Fibroblast of lung (primary cell): ENCODE measurements around the gene THSD7A. TPM values are rescaled to one million over a fixed set of nuclear protein-coding genes. Genes with fewer than 3 reads are reported as not detected.

Experiments used
- DNase-seq, 2 donors: peaks; one replicate each; pipeline versions ENCODE4 v3.0.0 to v3.0.0-alpha.2; 2010; ENCODE audit warnings: low read depth in 2 of 2
- H2AFZ ChIP-seq: 2 replicates; pipeline ENCODE4 v1.5.1; 2012; ENCODE audit warnings: low read length, control low read depth, inconsistent platforms
- H3K27ac ChIP-seq: 2 replicates; pipeline ENCODE4 v1.5.1; 2011; ENCODE audit warnings: low read length, control low read depth; ENCODE audit not compliant: insufficient read depth
- H3K27me3 ChIP-seq: 2 replicates; pipeline ENCODE4 v1.5.1; 2011; ENCODE audit warnings: mild to moderate bottlenecking, low read length; ENCODE audit not compliant: control insufficient read depth, insufficient read depth
- H3K36me3 ChIP-seq: 2 replicates; pipeline ENCODE4 v1.5.1; 2011; ENCODE audit warnings: low read length; ENCODE audit not compliant: control insufficient read depth, insufficient read depth
- H3K4me1 ChIP-seq: 2 replicates; pipeline ENCODE4 v1.5.1; 2011; ENCODE audit warnings: low read length; ENCODE audit not compliant: control insufficient read depth, insufficient read depth; ENCODE audit errors: extremely low read depth
- H3K4me2 ChIP-seq: 2 replicates; pipeline ENCODE4 v1.5.1; 2011; ENCODE audit warnings: low read length, control low read depth; ENCODE audit not compliant: insufficient read depth; ENCODE audit errors: extremely low read depth
- H3K4me3 ChIP-seq, 4 experiments: fragments of 200-600 bp in 1 of 4; sonication (generic) in 1 of 4; replicated peaks in 1 of 4; 2 replicates each; pipeline ENCODE4 v1.5.1; 2011 to 2016; ENCODE audit warnings: low read length in 4 of 4, low read depth in 3 of 4, mild to moderate bottlenecking in 3 of 4, control low read depth in 2 of 4, inconsistent platforms in 1 of 4, mixed read lengths in 1 of 4; ENCODE audit not compliant: insufficient read depth in 1 of 4; ENCODE audit errors: control extremely low read depth in 1 of 4
- H3K79me2 ChIP-seq: 2 replicates; pipeline ENCODE4 v1.5.1; 2012; ENCODE audit warnings: mild to moderate bottlenecking, low read length, inconsistent platforms; ENCODE audit not compliant: control insufficient read depth, insufficient read depth
- H3K9ac ChIP-seq: 2 replicates; pipeline ENCODE4 v1.5.1; 2011; ENCODE audit warnings: mild to moderate bottlenecking, low read length, control low read depth; ENCODE audit not compliant: insufficient read depth
- H3K9me3 ChIP-seq: 2 replicates; pipeline ENCODE4 v1.5.1; 2012; ENCODE audit warnings: low read depth, low read length; ENCODE audit not compliant: control insufficient read depth, insufficient read depth
- H4K20me1 ChIP-seq: 2 replicates; pipeline ENCODE4 v1.5.1; 2011; ENCODE audit warnings: low read length; ENCODE audit not compliant: control insufficient read depth, insufficient read depth; ENCODE audit errors: extremely low read depth
- EZH2 ChIP-seq: IDR thresholded peaks from 2 replicates; pipeline ENCODE4 v1.5.1; 2012; ENCODE audit warnings: low read length, control low read depth, mild to moderate bottlenecking; ENCODE audit errors: missing control alignments
- polyA plus RNA-seq, 2 donors: library from polyadenylated mRNA; depleted of rRNA in 1 of 2; stranded (reverse) in 1 of 2; unstranded in 1 of 2; fragments of >200 nt; gene quantifications; 2 replicates each; pipeline ENCODE4 v1.2.1, GENCODE V29; 2011 to 2012; ENCODE audit warnings: missing spikeins in 1 of 2
- total RNA-seq: library from RNA; depleted of rRNA; stranded (reverse); fragments of >200 nt; gene quantifications from 2 replicates; pipeline ENCODE4 v1.2.1, GENCODE V29; 2014
- TF ChIP-seq, protein P1 (sequence below), 2 donors: IDR thresholded peaks in 1 of 2; conservative IDR thresholded peaks in 1 of 2; 1 replicate in 1 of 2; 2 replicates in 1 of 2; pipeline ENCODE4 v1.5.1; 2011 to 2012; ENCODE audit warnings: low read length in 2 of 2, control low read depth in 1 of 2, inconsistent platforms in 1 of 2, low read depth in 1 of 2, mild to moderate bottlenecking in 1 of 2

Gene THSD7A
- total and polyA plus RNA-seq, 2 donors (not counting 1 experiment from before 2014, with no cell fraction given) = 0.02 to 0.83 TPM

DNA sequence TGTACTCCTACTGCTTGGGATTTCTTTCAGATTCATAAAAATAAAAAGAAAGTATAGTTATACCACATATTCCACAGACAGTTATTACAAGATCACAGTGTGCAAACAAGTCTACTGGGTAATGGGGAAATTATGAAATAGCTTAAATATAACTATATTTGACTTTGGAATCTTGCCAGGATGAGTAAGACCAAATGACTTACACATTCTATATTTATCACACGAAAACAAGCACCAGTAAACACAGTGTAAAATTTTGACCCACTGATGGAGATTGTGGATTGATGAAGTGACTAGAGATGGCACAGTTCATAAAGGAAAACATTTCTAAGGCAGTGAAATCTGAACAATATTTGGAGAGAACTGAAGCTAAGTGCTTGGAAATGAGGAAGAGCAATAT is 339.7 kb downstream of the THSD7A start:
- no peaks in the 10 kb centered on the region for H4K20me1 ChIP-seq
- no peak for TF ChIP-seq EZH2
- TF ChIP-seq, protein P1, sequence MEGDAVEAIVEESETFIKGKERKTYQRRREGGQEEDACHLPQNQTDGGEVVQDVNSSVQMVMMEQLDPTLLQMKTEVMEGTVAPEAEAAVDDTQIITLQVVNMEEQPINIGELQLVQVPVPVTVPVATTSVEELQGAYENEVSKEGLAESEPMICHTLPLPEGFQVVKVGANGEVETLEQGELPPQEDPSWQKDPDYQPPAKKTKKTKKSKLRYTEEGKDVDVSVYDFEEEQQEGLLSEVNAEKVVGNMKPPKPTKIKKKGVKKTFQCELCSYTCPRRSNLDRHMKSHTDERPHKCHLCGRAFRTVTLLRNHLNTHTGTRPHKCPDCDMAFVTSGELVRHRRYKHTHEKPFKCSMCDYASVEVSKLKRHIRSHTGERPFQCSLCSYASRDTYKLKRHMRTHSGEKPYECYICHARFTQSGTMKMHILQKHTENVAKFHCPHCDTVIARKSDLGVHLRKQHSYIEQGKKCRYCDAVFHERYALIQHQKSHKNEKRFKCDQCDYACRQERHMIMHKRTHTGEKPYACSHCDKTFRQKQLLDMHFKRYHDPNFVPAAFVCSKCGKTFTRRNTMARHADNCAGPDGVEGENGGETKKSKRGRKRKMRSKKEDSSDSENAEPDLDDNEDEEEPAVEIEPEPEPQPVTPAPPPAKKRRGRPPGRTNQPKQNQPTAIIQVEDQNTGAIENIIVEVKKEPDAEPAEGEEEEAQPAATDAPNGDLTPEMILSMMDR (conservative IDR thresholded peaks at IDR 0.05 in 1 of 2, IDR thresholded peaks at IDR 0.05 in 1 of 2; ENCODE audit: low read depth in 1 of 2, low read length in 2 of 2) = no peak
- no peak overlapping the region for H3K27ac ChIP-seq
- H3K9me3 ChIP-seq = no peaks in the 10 kb centered on the region
- no peak overlapping the region for H3K4me2 ChIP-seq
- no peaks in the 10 kb centered on the region for H3K36me3 ChIP-seq
- DNase-seq = peak; percentile 7 to 86
- H3K9ac ChIP-seq = no peak overlapping the region
- no peak overlapping the region for H3K4me3 ChIP-seq
- H3K27me3 ChIP-seq = no peaks in the 10 kb centered on the region
- H3K79me2 ChIP-seq = no peaks in the 10 kb centered on the region
- H3K4me1 ChIP-seq = no peaks in the 10 kb centered on the region
- no peak overlapping the region for H2AFZ ChIP-seq

DNA sequence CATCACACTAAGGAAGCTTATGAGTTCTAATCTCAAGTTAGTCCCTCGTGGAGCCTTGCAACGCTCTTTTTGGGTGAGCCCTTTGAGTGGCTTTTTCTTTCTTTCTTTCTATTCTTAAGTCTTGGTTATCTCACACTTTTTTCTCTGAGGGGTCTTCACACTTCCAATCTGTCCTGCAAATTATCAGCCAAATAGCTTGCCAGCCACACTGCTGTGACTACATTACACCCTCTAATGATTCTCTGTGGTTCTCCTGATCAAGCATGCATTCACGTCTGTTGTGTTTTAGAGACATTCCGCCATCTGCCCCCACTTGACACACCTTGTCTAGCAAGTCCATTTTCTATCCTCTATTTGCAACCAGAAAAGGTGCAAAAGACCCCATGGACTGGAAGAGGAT is 340.2 kb downstream of the THSD7A start:
- Histone ChIP-seq H3K4me1 (no peaks in the 10 kb centered on the region), H4K20me1 (no peaks in the 10 kb centered on the region), H3K36me3 (no peaks in the 10 kb centered on the region), H3K9ac (no peak overlapping the region), H3K4me2 (no peak overlapping the region), H2AFZ (no peak overlapping the region), H3K27me3 (no peaks in the 10 kb centered on the region), H3K9me3 (no peaks in the 10 kb centered on the region), H3K79me2 (no peaks in the 10 kb centered on the region), H3K27ac (no peak overlapping the region), H3K4me3 (no peak overlapping the region)
- no peak for DNase-seq
- no peak for TF ChIP-seq EZH2
- TF ChIP-seq, protein P1 (conservative IDR thresholded peaks at IDR 0.05 in 1 of 2, IDR thresholded peaks at IDR 0.05 in 1 of 2; ENCODE audit: low read depth in 1 of 2, low read length in 2 of 2) = no peak

DNA sequence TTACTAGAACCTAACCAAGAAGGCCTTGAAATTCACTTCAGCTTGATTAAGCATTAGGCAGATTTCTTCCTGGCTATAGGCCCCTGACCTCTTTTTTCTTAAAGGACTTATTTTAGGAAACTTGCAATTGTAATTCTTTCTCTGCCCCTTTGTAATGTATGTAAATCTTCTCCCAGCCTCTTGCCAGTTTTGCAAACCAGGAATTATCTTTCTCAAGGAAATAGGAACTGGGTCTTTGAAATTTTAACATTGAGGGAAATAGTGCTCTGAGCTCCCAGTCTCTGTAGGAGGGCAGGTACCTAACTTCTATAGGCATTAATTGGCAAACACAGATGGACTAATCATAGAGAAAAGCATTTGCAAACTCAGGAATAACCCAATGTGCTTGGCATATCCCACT is 342.7 kb downstream of the THSD7A start:
- Histone ChIP-seq H3K27ac (no peak overlapping the region), H2AFZ (no peak overlapping the region), H4K20me1 (no peaks in the 10 kb centered on the region), H3K27me3 (no peaks in the 10 kb centered on the region), H3K79me2 (no peaks in the 10 kb centered on the region), H3K4me1 (no peaks in the 10 kb centered on the region), H3K4me2 (no peak overlapping the region), H3K9ac (no peak overlapping the region), H3K4me3 (no peak overlapping the region), H3K9me3 (no peaks in the 10 kb centered on the region), H3K36me3 (no peaks in the 10 kb centered on the region)
- DNase-seq = no peak
- TF ChIP-seq EZH2 = no peak
- TF ChIP-seq, protein P1 (conservative IDR thresholded peaks at IDR 0.05 in 1 of 2, IDR thresholded peaks at IDR 0.05 in 1 of 2; ENCODE audit: low read depth in 1 of 2, low read length in 2 of 2) = no peak
